H1 (cell line): ENCODE data around the gene ANKH. TPM values are rescaled to one million over a fixed set of nuclear protein-coding genes. Genes with fewer than 3 reads are reported as not detected.

Source experiments
- EZH2 ChIP-seq: fragments of 200-600 bp; sonication (generic); IDR thresholded peaks from 2 replicates; pipeline ENCODE4 v1.7.1; 2012; ENCODE audit warnings: low read depth, mild to moderate bottlenecking, moderate library complexity, low read length, inconsistent platforms; ENCODE audit not compliant: severe bottlenecking
- GABPA ChIP-seq: IDR thresholded peaks from 2 replicates; pipeline ENCODE4 v1.6.1; 2011; ENCODE audit warnings: mild to moderate bottlenecking, low read length, moderate library complexity, borderline replicate concordance; ENCODE audit not compliant: insufficient read depth
- RNF2 ChIP-seq: fragments of 200-900, 300-1000 bp; sonication (generic); IDR thresholded peaks from 2 replicates; pipeline ENCODE4 v1.7.1; 2016; ENCODE audit warnings: borderline replicate concordance, low read depth, mild to moderate bottlenecking, antibody characterized with exemption, low read length; ENCODE audit not compliant: poor library complexity, severe bottlenecking; ENCODE audit errors: missing control alignments
- TAF7 ChIP-seq: optimal IDR thresholded peaks from 2 replicates; pipeline ENCODE3; 2011; ENCODE audit warnings: low read depth, mild to moderate bottlenecking, inconsistent platforms, low read length, moderate library complexity, borderline replicate concordance
- TCF12 ChIP-seq: IDR thresholded peaks from 2 replicates; pipeline ENCODE4 v1.6.1; 2011; ENCODE audit warnings: low read depth, mild to moderate bottlenecking, low read length
- polyA plus RNA-seq, 7 experiments: library from polyadenylated mRNA; depleted of rRNA in 3 of 7; stranded (reverse) in 5 of 7; unstranded in 2 of 7; fragments of >200 nt in 5 of 7; fragments of 200-250 nt in 2 of 7; gene quantifications; 1 replicate in 5 of 7; 2 replicates in 1 of 7; 4 replicates in 1 of 7; pipeline versions ENCODE4 v1.2.1 to v1.2.3, GENCODE V29; 2011 to 2013; ENCODE audit warnings: missing spikeins in 2 of 7, mixed read lengths in 2 of 7
- total RNA-seq: library from RNA; stranded (reverse); fragmentation: NEBNext Ultra II Directional; extraction: Animal tissue kit (Norgen Biotek cat#: 25700); gene quantifications from 2 replicates; pipeline ENCODE4 v1.2.1, GENCODE V29; 2021
- TF ChIP-seq, protein P1 (sequence below): fragments of 300-600 bp; sonication (generic); IDR thresholded peaks from 2 replicates; pipeline ENCODE4 v1.7.1; 2012; ENCODE audit warnings: low read length, moderate library complexity, mild to moderate bottlenecking, inconsistent platforms; ENCODE audit not compliant: insufficient replicate concordance

Gene ANKH
- total and polyA plus RNA-seq, 2 of the 8 experiments (the other 6 are each of a cell fraction or from before 2014, with no cell fraction given) = 5.3 to 13.0 TPM

DNA sequence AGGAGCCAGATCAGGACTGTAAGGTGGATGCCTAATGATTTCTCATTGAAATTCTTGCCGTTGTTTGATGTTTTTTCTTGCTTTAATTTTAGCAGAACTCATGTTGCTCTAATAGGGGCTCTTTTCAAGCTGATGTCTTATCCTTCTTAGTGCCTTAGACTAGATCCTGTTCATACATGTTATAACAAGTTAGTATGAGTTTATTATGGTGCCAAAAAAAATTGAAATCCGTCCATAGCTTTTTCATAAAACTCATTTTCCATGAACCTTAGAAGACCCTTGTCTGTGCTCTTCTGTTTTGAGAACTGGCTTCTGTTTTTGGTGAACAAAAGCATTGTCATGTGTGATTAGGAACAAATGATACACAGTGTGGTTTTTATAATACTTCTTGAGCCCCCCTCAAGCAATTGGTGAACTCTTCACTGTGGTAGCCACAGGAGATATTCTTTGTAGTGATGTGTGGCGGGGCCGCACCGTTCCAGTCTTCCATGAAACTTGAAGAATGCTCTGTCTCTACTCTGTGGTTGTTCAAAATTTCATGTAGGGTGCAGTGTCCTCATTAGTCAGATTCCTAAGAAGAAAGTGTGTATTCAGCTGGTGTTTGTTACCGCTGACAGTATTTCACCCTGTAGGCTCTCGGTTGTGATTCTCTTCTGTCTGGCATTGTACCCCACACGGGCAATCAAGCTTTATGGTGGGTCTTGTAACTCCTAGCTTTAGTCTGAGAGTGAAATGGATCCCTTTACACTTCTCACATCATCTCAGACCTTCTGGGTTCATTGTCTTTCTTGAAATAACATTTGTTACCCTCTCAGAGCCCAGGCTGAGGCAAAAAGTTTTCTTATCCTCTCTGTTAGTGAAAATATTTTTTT lies 196.4 kb downstream of the ANKH start (continued):
- TF ChIP-seq, protein P1, sequence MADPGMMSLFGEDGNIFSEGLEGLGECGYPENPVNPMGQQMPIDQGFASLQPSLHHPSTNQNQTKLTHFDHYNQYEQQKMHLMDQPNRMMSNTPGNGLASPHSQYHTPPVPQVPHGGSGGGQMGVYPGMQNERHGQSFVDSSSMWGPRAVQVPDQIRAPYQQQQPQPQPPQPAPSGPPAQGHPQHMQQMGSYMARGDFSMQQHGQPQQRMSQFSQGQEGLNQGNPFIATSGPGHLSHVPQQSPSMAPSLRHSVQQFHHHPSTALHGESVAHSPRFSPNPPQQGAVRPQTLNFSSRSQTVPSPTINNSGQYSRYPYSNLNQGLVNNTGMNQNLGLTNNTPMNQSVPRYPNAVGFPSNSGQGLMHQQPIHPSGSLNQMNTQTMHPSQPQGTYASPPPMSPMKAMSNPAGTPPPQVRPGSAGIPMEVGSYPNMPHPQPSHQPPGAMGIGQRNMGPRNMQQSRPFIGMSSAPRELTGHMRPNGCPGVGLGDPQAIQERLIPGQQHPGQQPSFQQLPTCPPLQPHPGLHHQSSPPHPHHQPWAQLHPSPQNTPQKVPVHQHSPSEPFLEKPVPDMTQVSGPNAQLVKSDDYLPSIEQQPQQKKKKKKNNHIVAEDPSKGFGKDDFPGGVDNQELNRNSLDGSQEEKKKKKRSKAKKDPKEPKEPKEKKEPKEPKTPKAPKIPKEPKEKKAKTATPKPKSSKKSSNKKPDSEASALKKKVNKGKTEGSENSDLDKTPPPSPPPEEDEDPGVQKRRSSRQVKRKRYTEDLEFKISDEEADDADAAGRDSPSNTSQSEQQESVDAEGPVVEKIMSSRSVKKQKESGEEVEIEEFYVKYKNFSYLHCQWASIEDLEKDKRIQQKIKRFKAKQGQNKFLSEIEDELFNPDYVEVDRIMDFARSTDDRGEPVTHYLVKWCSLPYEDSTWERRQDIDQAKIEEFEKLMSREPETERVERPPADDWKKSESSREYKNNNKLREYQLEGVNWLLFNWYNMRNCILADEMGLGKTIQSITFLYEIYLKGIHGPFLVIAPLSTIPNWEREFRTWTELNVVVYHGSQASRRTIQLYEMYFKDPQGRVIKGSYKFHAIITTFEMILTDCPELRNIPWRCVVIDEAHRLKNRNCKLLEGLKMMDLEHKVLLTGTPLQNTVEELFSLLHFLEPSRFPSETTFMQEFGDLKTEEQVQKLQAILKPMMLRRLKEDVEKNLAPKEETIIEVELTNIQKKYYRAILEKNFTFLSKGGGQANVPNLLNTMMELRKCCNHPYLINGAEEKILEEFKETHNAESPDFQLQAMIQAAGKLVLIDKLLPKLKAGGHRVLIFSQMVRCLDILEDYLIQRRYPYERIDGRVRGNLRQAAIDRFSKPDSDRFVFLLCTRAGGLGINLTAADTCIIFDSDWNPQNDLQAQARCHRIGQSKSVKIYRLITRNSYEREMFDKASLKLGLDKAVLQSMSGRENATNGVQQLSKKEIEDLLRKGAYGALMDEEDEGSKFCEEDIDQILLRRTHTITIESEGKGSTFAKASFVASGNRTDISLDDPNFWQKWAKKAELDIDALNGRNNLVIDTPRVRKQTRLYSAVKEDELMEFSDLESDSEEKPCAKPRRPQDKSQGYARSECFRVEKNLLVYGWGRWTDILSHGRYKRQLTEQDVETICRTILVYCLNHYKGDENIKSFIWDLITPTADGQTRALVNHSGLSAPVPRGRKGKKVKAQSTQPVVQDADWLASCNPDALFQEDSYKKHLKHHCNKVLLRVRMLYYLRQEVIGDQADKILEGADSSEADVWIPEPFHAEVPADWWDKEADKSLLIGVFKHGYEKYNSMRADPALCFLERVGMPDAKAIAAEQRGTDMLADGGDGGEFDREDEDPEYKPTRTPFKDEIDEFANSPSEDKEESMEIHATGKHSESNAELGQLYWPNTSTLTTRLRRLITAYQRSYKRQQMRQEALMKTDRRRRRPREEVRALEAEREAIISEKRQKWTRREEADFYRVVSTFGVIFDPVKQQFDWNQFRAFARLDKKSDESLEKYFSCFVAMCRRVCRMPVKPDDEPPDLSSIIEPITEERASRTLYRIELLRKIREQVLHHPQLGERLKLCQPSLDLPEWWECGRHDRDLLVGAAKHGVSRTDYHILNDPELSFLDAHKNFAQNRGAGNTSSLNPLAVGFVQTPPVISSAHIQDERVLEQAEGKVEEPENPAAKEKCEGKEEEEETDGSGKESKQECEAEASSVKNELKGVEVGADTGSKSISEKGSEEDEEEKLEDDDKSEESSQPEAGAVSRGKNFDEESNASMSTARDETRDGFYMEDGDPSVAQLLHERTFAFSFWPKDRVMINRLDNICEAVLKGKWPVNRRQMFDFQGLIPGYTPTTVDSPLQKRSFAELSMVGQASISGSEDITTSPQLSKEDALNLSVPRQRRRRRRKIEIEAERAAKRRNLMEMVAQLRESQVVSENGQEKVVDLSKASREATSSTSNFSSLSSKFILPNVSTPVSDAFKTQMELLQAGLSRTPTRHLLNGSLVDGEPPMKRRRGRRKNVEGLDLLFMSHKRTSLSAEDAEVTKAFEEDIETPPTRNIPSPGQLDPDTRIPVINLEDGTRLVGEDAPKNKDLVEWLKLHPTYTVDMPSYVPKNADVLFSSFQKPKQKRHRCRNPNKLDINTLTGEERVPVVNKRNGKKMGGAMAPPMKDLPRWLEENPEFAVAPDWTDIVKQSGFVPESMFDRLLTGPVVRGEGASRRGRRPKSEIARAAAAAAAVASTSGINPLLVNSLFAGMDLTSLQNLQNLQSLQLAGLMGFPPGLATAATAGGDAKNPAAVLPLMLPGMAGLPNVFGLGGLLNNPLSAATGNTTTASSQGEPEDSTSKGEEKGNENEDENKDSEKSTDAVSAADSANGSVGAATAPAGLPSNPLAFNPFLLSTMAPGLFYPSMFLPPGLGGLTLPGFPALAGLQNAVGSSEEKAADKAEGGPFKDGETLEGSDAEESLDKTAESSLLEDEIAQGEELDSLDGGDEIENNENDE = no peak
- TF ChIP-seq TAF7 (no peak), RNF2 (no peak), TCF12 (no peak), EZH2 (no peak), GABPA (no peak)
